AG04450 (cell line): ENCODE data around the gene PPP1R26. TPM values are rescaled to one million over a fixed set of nuclear protein-coding genes. Genes with fewer than 3 reads are reported as not detected.

Experiments used
- CTCF ChIA-PET: fragments of 300-600, 350-600 bp; formaldehyde crosslinking; extraction: SDS; loops from one replicate; lab custom pipeline; 2022; ENCODE audit warnings: antibody characterized with exemption, inconsistent platforms; lab: Charles Lee
- POLR2A ChIA-PET: fragments of 350-600 bp; formaldehyde crosslinking; extraction: SDS; loops from one replicate; lab custom pipeline; 2021; ENCODE audit warnings: antibody characterized with exemption, inconsistent platforms; lab: Yijun Ruan, JAX
- DNase-seq: peaks from one replicate; pipeline ENCODE4 v3.0.0-alpha.2; 2011; ENCODE audit warnings: low read depth, low spot score
- H3K27ac ChIP-seq: one replicate; pipeline ENCODE4 v1.5.1; 2012; ENCODE audit warnings: low read depth, low read length, control low read depth
- H3K27me3 ChIP-seq: one replicate; pipeline ENCODE4 v1.6.0; 2012; ENCODE audit warnings: low read length; ENCODE audit not compliant: control insufficient read depth, insufficient read depth
- H3K4me3 ChIP-seq: 2 replicates; pipeline ENCODE4 v1.5.1; 2011; ENCODE audit warnings: mild to moderate bottlenecking, low read depth, low read length, control low read depth
- H3K9me3 ChIP-seq: 2 replicates; pipeline ENCODE4 v1.5.1; 2012; ENCODE audit warnings: low read length; ENCODE audit not compliant: control insufficient read depth, insufficient read depth
- CTCF ChIP-seq: IDR thresholded peaks from 2 replicates; pipeline ENCODE4 v1.5.1; 2011; ENCODE audit warnings: low read depth, low read length, control low read depth, inconsistent platforms
- polyA plus RNA-seq: library from polyadenylated mRNA; depleted of rRNA; stranded (reverse); fragments of >200 nt; gene quantifications from 2 replicates; pipeline ENCODE4 v1.2.3, GENCODE V29; 2011

The PPP1R26 gene
- polyA plus RNA-seq, 1 experiment, result 3.3 TPM

- no peak for TF ChIP-seq CTCF
- H3K27ac ChIP-seq, result no peak overlapping the region
- DNase-seq, result no peak
- no peak overlapping the region for H3K4me3 ChIP-seq
- POLR2A ChIA-PET, result no interaction called here
- peaks cover 6% of the 10 kb centered on the region for H3K27me3 ChIP-seq
- H3K9me3 ChIP-seq, result no peaks in the 10 kb centered on the region; the same call in 1 of the 2 replicates
- CTCF ChIA-PET, result interaction anchor here (1.2 kb wide), 1 partner anchor 13 kb away, joined by 3 read pairs; no protein-coding TSS in a partner anchor
Observed at GRCh38 chr9:135517407-135517822, 37.8 kb downstream of the PPP1R26 start.

- Histone ChIP-seq H3K9me3 (no peaks in the 10 kb centered on the region; the same call in 1 of the 2 replicates), H3K27ac (no peak overlapping the region), H3K4me3 (no peak overlapping the region), H3K27me3 (peaks cover 6% of the 10 kb centered on the region)
- ChIA-PET POLR2A (no interaction called here), CTCF (no interaction called here)
- no peak for DNase-seq
- TF ChIP-seq CTCF, result no peak
Observed at GRCh38 chr9:135519179-135519971, 39.8 kb downstream of the PPP1R26 start.

- no peak for TF ChIP-seq CTCF
- POLR2A ChIA-PET, result no interaction called here
- Histone ChIP-seq H3K27ac (no peak within 1 kb of the TSS), H3K9me3 (no peaks in the 10 kb centered on the region), H3K27me3 (peaks cover 6% of the 10 kb centered on the region), H3K4me3 (no peak within 1 kb of the TSS)
- DNase-seq, result no peak
- CTCF ChIA-PET, result no interaction called here
Observed at GRCh38 chr9:135520916-135521607, 41.5 kb downstream of the PPP1R26 start, which contains the start of gene LCN1. TSS of gene LCN1 (plus strand) at chr9:135521440. CDS start at chr9:135521498, 58 bp downstream.

GRCh38 chr9:135521608-135522095 is 42.1 kb downstream of the PPP1R26 start:
- no peak for TF ChIP-seq CTCF

More at GRCh38 chr9:135521608-135522095, 42.1 kb downstream of the PPP1R26 start:
- POLR2A ChIA-PET, result no interaction called here
- no peaks in the 10 kb centered on the region for H3K9me3 ChIP-seq
- H3K27me3 ChIP-seq, result peaks cover 6% of the 10 kb centered on the region
- CTCF ChIA-PET, result no interaction called here
- H3K4me3 ChIP-seq, result no peak overlapping the region
- DNase-seq, result no peak
- no peak overlapping the region for H3K27ac ChIP-seq
